ENCODE measurements around the gene TXNDC5.

The TXNDC5 gene

GRCh38 chr6:7879980-7880717 lies 30.4 kb downstream of the TXNDC5 start:
- Histone ChIP-seq H3K4me1 (ENCODE audit: control insufficient read depth in 5 of 5, insufficient read depth in 5 of 5, low read length in 5 of 5) (no peaks in the 10 kb centered on the region), H3K36me3 (ENCODE audit: control insufficient read depth in 5 of 5, insufficient read depth in 5 of 5, low read length in 5 of 5) (peaks cover 29 to 68% (median 58%) of the 10 kb centered on the region in 5 donors), H3K9me3 (ENCODE audit: control insufficient read depth in 5 of 5, low read length in 5 of 5) (no peaks in the 10 kb centered on the region), H3K27me3 (ENCODE audit: control insufficient read depth in 5 of 5, insufficient read depth in 4 of 5, low read length in 5 of 5) (no peaks in the 10 kb centered on the region), H3K27ac (ENCODE audit: low read depth, low read length) (no peak overlapping the region), H3K9ac (ENCODE audit: low read length in 5 of 5) (no peak overlapping the region), H3K4me3 (ENCODE audit: low read depth in 1 of 5, low read length in 5 of 5) (no peak overlapping the region)

DNA sequence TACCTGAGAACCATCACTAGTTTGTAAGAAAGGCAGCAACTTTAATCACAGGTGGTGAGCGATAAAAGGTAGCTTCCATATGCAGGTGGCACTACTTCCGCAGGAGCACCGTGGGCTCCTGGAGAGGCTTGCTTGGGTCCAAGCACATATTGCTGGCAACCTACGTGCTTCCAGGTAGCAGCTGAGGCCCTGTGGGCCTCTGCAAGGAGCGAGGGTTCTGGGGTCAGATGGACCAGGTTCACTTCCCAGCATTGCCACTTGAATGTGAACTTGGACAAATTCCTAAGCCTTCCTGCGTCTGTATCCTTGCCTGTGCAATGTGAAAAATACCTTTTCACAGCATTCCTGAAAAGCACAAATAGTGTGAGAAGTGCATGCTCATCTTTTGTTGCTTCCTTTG lies 31.0 kb downstream of the TXNDC5 start:
- Histone ChIP-seq H3K9me3 (ENCODE audit: control insufficient read depth in 5 of 5, low read length in 5 of 5) (no peaks in the 10 kb centered on the region), H3K27ac (ENCODE audit: low read depth, low read length) (no peak overlapping the region), H3K4me1 (ENCODE audit: control insufficient read depth in 5 of 5, insufficient read depth in 5 of 5, low read length in 5 of 5) (no peaks in the 10 kb centered on the region), H3K9ac (ENCODE audit: low read length in 5 of 5) (no peak overlapping the region), H3K27me3 (ENCODE audit: control insufficient read depth in 5 of 5, insufficient read depth in 4 of 5, low read length in 5 of 5) (no peaks in the 10 kb centered on the region), H3K4me3 (ENCODE audit: low read depth in 1 of 5, low read length in 5 of 5) (no peak overlapping the region), H3K36me3 (ENCODE audit: control insufficient read depth in 5 of 5, insufficient read depth in 5 of 5, low read length in 5 of 5) (peaks cover 23 to 63% (median 52%) of the 10 kb centered on the region in 5 donors)

- Histone ChIP-seq H3K4me1 (ENCODE audit: control insufficient read depth in 5 of 5, insufficient read depth in 5 of 5, low read length in 5 of 5) (no peaks in the 10 kb centered on the region), H3K27me3 (ENCODE audit: control insufficient read depth in 5 of 5, insufficient read depth in 4 of 5, low read length in 5 of 5) (no peaks in the 10 kb centered on the region), H3K9me3 (ENCODE audit: control insufficient read depth in 5 of 5, low read length in 5 of 5) (no peaks in the 10 kb centered on the region), H3K36me3 (ENCODE audit: control insufficient read depth in 5 of 5, insufficient read depth in 5 of 5, low read length in 5 of 5) (peaks cover 20 to 57% (median 47%) of the 10 kb centered on the region in 5 donors), H3K9ac (ENCODE audit: low read length in 5 of 5) (no peak overlapping the region), H3K4me3 (ENCODE audit: low read depth in 1 of 5, low read length in 5 of 5) (no peak overlapping the region), H3K27ac (ENCODE audit: low read depth, low read length) (no peak overlapping the region)
Measured at GRCh38 chr6:7879043-7879442, 31.5 kb downstream of the TXNDC5 start.

DNA sequence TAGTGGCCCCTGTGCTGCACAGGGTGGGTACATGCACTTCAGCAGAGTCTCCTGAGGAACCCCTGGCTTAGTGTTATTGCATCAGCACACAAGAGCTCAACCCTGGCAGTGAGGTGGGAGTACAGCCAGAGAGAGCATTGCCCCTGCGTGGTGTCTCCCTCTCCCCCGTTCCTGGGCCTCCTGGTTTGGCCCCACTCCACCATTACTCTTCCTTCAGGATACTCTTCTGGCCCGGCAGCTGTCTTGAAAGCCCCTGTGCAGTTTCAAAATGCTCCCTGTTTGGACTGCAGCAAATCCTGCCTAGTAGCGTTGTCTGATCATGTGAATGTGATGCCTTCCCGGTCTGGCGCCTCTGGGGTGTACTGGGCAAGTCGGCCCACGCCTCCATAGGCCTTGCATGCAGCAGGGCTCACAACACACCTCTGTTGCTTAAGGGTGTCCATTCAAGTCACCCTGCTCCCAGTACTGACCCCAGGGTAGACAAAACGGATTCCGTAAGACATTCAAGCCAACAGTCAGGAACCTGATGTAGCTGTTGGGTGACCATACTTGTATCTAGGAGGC lies 32.1 kb downstream of the TXNDC5 start:
- Histone ChIP-seq H3K4me3 (ENCODE audit: low read depth in 1 of 5, low read length in 5 of 5) (no peak overlapping the region), H3K36me3 (ENCODE audit: control insufficient read depth in 5 of 5, insufficient read depth in 5 of 5, low read length in 5 of 5) (peaks cover 20 to 52% (median 41%) of the 10 kb centered on the region in 5 donors), H3K27me3 (ENCODE audit: control insufficient read depth in 5 of 5, insufficient read depth in 4 of 5, low read length in 5 of 5) (no peaks in the 10 kb centered on the region), H3K9me3 (ENCODE audit: control insufficient read depth in 5 of 5, low read length in 5 of 5) (peaks cover 0 to 2% (median under 1%) of the 10 kb centered on the region in 5 donors), H3K4me1 (ENCODE audit: control insufficient read depth in 5 of 5, insufficient read depth in 5 of 5, low read length in 5 of 5) (no peaks in the 10 kb centered on the region), H3K27ac (ENCODE audit: low read depth, low read length) (no peak overlapping the region), H3K9ac (ENCODE audit: low read length in 5 of 5) (no peak overlapping the region)

GRCh38 chr6:7868926-7869325 lies 41.7 kb downstream of the TXNDC5 start:
- Histone ChIP-seq H3K36me3 (ENCODE audit: control insufficient read depth in 5 of 5, insufficient read depth in 5 of 5, low read length in 5 of 5) (peaks cover 0 to 13% (median 2%) of the 10 kb centered on the region in 5 donors), H3K9ac (ENCODE audit: low read length in 5 of 5) (no peak overlapping the region), H3K4me3 (ENCODE audit: low read depth in 1 of 5, low read length in 5 of 5) (no peak overlapping the region)

DNA sequence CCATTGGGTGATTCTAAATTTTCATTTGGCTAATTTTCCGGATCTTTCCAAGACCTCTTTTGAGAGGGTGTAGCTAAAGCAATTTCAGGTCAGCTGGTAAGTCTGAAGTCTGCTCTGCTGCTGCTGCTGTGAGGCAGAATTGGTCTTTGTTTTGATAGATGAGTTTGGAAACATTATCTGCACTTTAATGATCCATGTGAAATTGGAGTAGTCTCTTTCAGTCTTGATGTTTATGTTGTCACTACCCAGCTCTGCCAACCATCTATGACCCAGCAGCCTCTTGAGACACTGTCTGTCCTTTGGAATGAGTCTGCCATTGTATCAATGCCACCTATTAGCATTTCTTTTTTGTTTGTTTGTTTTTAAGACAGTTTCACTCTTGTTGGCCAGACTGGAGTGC lies 44.1 kb downstream of the TXNDC5 start:
- Histone ChIP-seq H3K27ac (ENCODE audit: low read depth, low read length) (no peak overlapping the region), H3K9ac (ENCODE audit: low read length in 5 of 5) (no peak overlapping the region), H3K9me3 (ENCODE audit: control insufficient read depth in 5 of 5, low read length in 5 of 5) (no peaks in the 10 kb centered on the region), H3K36me3 (ENCODE audit: control insufficient read depth in 5 of 5, insufficient read depth in 5 of 5, low read length in 5 of 5) (peaks cover 0 to 24% (median 4%) of the 10 kb centered on the region in 5 donors), H3K4me1 (ENCODE audit: control insufficient read depth in 5 of 5, insufficient read depth in 5 of 5, low read length in 5 of 5) (no peaks in the 10 kb centered on the region), H3K27me3 (ENCODE audit: control insufficient read depth in 5 of 5, insufficient read depth in 4 of 5, low read length in 5 of 5) (peaks cover 0 to 4% (median 0%) of the 10 kb centered on the region in 5 donors), H3K4me3 (ENCODE audit: low read depth in 1 of 5, low read length in 5 of 5) (no peak overlapping the region)

More at GRCh38 chr6:7868926-7869325, 41.7 kb downstream of the TXNDC5 start:
- H3K4me1 ChIP-seq (ENCODE audit: control insufficient read depth in 5 of 5, insufficient read depth in 5 of 5, low read length in 5 of 5): no peaks in the 10 kb centered on the region
- peaks cover 0 to 9% (median 7%) of the 10 kb centered on the region in 5 donors for H3K9me3 ChIP-seq (ENCODE audit: control insufficient read depth in 5 of 5, low read length in 5 of 5)
- peaks cover 0 to 4% (median 0%) of the 10 kb centered on the region in 5 donors for H3K27me3 ChIP-seq (ENCODE audit: control insufficient read depth in 5 of 5, insufficient read depth in 4 of 5, low read length in 5 of 5)
- H3K27ac ChIP-seq (ENCODE audit: low read depth, low read length): no peak overlapping the region

GRCh38 chr6:7865781-7866180 lies 44.8 kb downstream of the TXNDC5 start:
- peaks cover 0 to 4% (median 0%) of the 10 kb centered on the region in 5 donors for H3K27me3 ChIP-seq (ENCODE audit: control insufficient read depth in 5 of 5, insufficient read depth in 4 of 5, low read length in 5 of 5)
- H3K4me1 ChIP-seq (ENCODE audit: control insufficient read depth in 5 of 5, insufficient read depth in 5 of 5, low read length in 5 of 5): no peaks in the 10 kb centered on the region
- H3K36me3 ChIP-seq (ENCODE audit: control insufficient read depth in 5 of 5, insufficient read depth in 5 of 5, low read length in 5 of 5): peaks cover 0 to 28% (median 4%) of the 10 kb centered on the region in 5 donors
- no peak overlapping the region for H3K9ac ChIP-seq (ENCODE audit: low read length in 5 of 5)
- H3K4me3 ChIP-seq (ENCODE audit: low read depth in 1 of 5, low read length in 5 of 5): no peak overlapping the region
- H3K9me3 ChIP-seq (ENCODE audit: control insufficient read depth in 5 of 5, low read length in 5 of 5): no peaks in the 10 kb centered on the region
- H3K27ac ChIP-seq (ENCODE audit: low read depth, low read length): no peak overlapping the region

DNA sequence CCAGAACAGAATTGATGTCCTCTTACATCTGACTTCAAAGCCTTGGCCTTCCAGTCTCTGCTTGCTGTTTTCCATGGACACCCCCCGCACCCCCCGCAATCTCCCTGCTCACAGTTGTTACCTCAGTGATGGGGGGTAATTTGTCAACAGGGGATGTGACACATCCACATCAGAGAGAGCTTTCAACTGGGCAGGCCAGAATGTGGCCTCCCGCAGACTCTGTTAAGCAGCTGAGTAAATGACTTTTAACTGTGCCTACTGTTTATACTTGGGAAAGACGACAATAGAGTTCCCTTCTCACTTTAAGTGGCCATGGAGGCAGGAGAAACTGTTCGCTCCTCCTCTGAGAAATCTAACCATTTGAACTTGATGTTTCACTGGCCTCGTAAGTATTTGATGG lies 51.0 kb downstream of the TXNDC5 start:
- Histone ChIP-seq H3K9me3 (ENCODE audit: control insufficient read depth in 5 of 5, low read length in 5 of 5) (no peaks in the 10 kb centered on the region), H3K27ac (ENCODE audit: low read depth, low read length) (no peak overlapping the region), H3K27me3 (ENCODE audit: control insufficient read depth in 5 of 5, insufficient read depth in 4 of 5, low read length in 5 of 5) (no peaks in the 10 kb centered on the region), H3K4me1 (ENCODE audit: control insufficient read depth in 5 of 5, insufficient read depth in 5 of 5, low read length in 5 of 5) (no peaks in the 10 kb centered on the region), H3K9ac (ENCODE audit: low read length in 5 of 5) (no peak overlapping the region), H3K36me3 (ENCODE audit: control insufficient read depth in 5 of 5, insufficient read depth in 5 of 5, low read length in 5 of 5) (peaks cover 0 to 15% (median 0%) of the 10 kb centered on the region in 5 donors), H3K4me3 (ENCODE audit: low read depth in 1 of 5, low read length in 5 of 5) (no peak overlapping the region)

GRCh38 chr6:7851780-7852179 lies 58.8 kb downstream of the TXNDC5 start:
- Histone ChIP-seq H3K9me3 (ENCODE audit: control insufficient read depth in 5 of 5, low read length in 5 of 5) (peaks cover 0 to 20% (median 11%) of the 10 kb centered on the region in 5 donors), H3K9ac (ENCODE audit: low read length in 5 of 5) (no peak overlapping the region), H3K4me3 (ENCODE audit: low read depth in 1 of 5, low read length in 5 of 5) (peak overlapping the region in 1 of 5 donors; percentile 11), H3K36me3 (ENCODE audit: control insufficient read depth in 5 of 5, insufficient read depth in 5 of 5, low read length in 5 of 5) (no peaks in the 10 kb centered on the region), H3K27ac (ENCODE audit: low read depth, low read length) (no peak overlapping the region), H3K27me3 (ENCODE audit: control insufficient read depth in 5 of 5, insufficient read depth in 4 of 5, low read length in 5 of 5) (no peaks in the 10 kb centered on the region), H3K4me1 (ENCODE audit: control insufficient read depth in 5 of 5, insufficient read depth in 5 of 5, low read length in 5 of 5) (peaks cover 0 to 2% (median 0%) of the 10 kb centered on the region in 5 donors)

DNA sequence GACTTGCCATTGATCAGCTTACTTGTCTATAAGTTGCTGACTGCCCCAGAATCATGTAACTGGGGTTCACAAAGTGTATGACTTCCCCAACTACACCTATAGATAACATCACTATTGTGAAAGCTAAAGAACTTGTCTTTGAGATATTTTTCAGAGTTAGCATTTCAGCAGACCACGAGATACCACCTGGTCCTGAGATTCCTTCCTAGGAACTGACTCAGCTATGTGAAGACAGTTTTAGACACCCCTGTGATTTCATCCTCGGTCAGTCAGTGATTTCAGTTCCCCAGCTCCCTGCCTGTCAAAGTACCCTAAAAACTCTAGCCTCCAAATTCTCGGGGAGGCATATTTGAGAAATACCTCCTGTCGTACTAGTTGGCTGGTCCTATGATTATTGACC lies 62.4 kb downstream of the TXNDC5 start:
- Histone ChIP-seq H3K9ac (ENCODE audit: low read length in 5 of 5) (no peak overlapping the region), H3K27me3 (ENCODE audit: control insufficient read depth in 5 of 5, insufficient read depth in 4 of 5, low read length in 5 of 5) (no peaks in the 10 kb centered on the region), H3K9me3 (ENCODE audit: control insufficient read depth in 5 of 5, low read length in 5 of 5) (peaks cover 0 to 20% (median 11%) of the 10 kb centered on the region in 5 donors), H3K27ac (ENCODE audit: low read depth, low read length) (no peak overlapping the region), H3K36me3 (ENCODE audit: control insufficient read depth in 5 of 5, insufficient read depth in 5 of 5, low read length in 5 of 5) (no peaks in the 10 kb centered on the region), H3K4me3 (ENCODE audit: low read depth in 1 of 5, low read length in 5 of 5) (no peak overlapping the region), H3K4me1 (ENCODE audit: control insufficient read depth in 5 of 5, insufficient read depth in 5 of 5, low read length in 5 of 5) (peaks cover 0 to 2% (median 0%) of the 10 kb centered on the region in 5 donors)

Measured in subcutaneous abdominal adipose tissue (tissue), 5 donors.